GM12872 (cell line): ENCODE results near the gene CACNA1H.

Source experiments
- CTCF ChIP-seq: IDR thresholded peaks from 3 replicates; pipeline ENCODE4 v1.5.1; 2011; ENCODE audit warnings: low read depth, mild to moderate bottlenecking, low read length, moderate library complexity; ENCODE audit not compliant: insufficient read depth

CACNA1H gene

DNA sequence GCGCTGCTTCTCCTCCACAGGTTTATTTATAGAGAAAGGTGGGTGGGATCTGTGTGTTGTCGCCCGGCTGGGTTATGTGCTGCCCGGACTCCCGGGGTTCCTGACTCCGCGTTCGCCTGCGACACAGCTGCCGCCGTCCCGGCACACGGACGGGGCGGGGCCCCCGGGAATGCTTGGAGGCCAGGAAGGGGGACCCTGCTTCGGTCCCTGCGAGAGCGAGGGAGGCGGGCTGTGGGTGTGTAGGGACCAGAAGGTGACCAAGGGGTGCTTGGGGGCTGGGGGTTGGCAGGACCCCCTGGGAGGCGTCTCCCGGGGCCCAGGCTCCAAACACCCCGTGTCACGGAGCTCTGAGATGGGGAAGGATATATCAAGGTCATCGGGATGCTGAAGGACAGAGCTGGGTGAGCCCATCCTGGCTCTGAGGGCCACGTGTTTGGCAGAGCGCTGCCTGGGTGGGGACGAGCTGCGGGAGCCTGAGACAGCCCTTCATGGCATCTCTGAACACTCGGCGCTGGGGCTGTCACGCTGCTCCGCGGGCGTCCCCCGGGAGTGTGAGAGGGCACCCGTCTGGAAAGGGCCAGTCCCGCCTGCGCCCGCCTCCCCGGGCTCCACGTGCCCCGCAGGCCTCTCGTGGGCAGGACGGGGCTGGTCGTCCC is 4.2 kb downstream of the CACNA1H start:
- no peak for TF ChIP-seq CTCF

- no peak for TF ChIP-seq CTCF
These were observed 4.9 kb downstream of the CACNA1H start for GRCh38 chr16:1157639-1158455.

- TF ChIP-seq CTCF, result no peak
These were observed 5.8 kb downstream of the CACNA1H start for GRCh38 chr16:1158456-1159324.

DNA sequence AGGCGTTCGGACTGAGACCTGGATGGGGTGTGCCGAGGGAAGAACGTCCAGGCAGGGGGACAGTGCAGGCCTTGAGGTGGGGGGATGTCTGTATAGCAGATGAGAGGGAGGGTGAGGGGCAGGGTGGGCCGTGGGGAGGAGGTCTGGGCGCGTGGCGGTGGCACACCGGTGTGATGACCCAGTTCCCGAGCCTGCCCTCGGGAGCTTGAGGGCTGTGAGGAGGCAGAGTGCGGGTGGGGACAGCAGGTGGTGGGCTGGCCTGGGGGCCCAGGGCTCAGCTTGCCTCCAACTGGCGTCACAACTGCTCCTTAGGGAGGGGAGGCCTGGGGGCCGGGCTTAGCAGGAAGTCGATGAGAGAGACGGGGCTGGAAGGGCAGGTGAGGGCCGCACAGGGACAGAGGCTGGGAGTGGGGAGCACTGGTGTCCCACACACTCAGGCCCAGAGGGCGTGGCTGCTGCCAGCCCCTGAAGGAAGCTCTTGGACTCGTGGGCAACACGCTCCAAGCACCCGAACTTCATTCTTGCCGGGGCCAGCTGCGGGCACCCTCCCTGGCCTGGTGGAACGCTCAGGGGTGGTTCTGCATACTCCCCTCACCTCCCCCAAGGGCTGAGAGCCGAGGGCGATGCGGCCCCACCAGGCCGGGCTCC is 6.5 kb downstream of the CACNA1H start:
- no peak for TF ChIP-seq CTCF

GRCh38 chr16:1159973-1160772 is 7.3 kb downstream of the CACNA1H start:
- TF ChIP-seq CTCF, result no peak

DNA sequence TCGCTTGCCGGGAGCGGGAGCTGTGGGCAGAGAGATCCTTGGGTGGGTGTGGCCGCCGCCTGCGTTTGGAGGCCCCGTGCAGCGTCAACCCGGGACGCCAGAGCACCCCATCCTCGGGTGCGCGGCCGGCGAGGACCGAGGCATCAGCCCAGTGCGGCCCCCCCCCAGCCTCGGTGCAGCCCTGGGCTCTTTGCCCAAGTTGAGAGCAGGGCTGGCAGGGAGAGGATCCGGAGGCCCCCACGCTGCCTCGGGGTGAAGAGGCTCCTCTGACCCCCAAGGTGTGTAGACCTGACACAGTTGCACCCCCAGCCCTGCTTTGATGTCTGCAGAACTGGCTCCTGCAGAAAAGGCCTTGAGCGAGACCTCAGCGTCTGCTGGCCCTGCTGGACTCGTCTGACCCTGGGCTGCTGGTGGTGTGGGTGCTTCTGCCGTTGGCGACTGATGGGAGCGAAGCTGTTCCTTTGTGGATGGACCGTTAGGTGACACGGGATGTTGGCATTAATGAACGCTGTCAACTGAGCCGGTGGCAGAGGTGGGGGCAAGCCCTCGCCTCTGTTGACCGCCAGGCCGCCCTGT is 8.0 kb downstream of the CACNA1H start:
- TF ChIP-seq CTCF, result no peak
